MM.1S (cell line): ENCODE measurements around the gene CXCL12.

Experiments used
- DNase-seq: peaks from one replicate; pipeline ENCODE4 v3.0.0-alpha.2; 2015
- H2AFZ ChIP-seq: fragments of 300-600 bp; sonication (generic); 2 replicates; pipeline ENCODE4 v1.6.0; 2016; ENCODE audit warnings: antibody characterized with exemption, low read length
- H3F3A ChIP-seq: fragments of 300-600 bp; sonication (generic); 2 replicates; pipeline ENCODE4 v1.6.1; 2016; ENCODE audit warnings: mild to moderate bottlenecking, antibody characterized with exemption, low read length, moderate library complexity, mixed read lengths; ENCODE audit not compliant: insufficient read depth
- H3K27ac ChIP-seq: fragments of 300-600 bp; sonication (generic); 2 replicates; pipeline ENCODE4 v1.5.1; 2016; ENCODE audit warnings: mild to moderate bottlenecking, low read length
- H3K27me3 ChIP-seq: fragments of 300-600 bp; sonication (generic); replicated peaks from 2 replicates; pipeline ENCODE4 v1.6.0; 2016; ENCODE audit warnings: low read length; ENCODE audit not compliant: insufficient read depth
- H3K36me3 ChIP-seq: fragments of 300-600 bp; sonication (generic); replicated peaks from 2 replicates; pipeline ENCODE4 v1.6.1; 2016; ENCODE audit warnings: mild to moderate bottlenecking, low read length, mixed read lengths; ENCODE audit not compliant: insufficient read depth
- H3K4me1 ChIP-seq: fragments of 300-600 bp; sonication (generic); 2 replicates; pipeline ENCODE4 v1.6.1; 2016; ENCODE audit warnings: low read length, mixed read lengths
- H3K4me2 ChIP-seq: fragments of 300-600 bp; sonication (generic); 2 replicates; pipeline ENCODE4 v1.6.0; 2016; ENCODE audit warnings: low read depth, low read length
- H3K4me3 ChIP-seq: fragments of 300-600 bp; sonication (generic); 2 replicates; pipeline ENCODE4 v1.5.1; 2016; ENCODE audit warnings: low read length, mixed read lengths
- H3K79me2 ChIP-seq: fragments of 300-600 bp; sonication (generic); 2 replicates; pipeline ENCODE4 v1.6.1; 2016; ENCODE audit warnings: mixed run types, low read length, mixed read lengths
- H3K9ac ChIP-seq: fragments of 300-600 bp; sonication (generic); 2 replicates; pipeline ENCODE4 v1.6.1; 2016; ENCODE audit warnings: low read length, mixed read lengths
- H3K9me2 ChIP-seq: fragments of 300-600 bp; sonication (generic); replicated peaks from 2 replicates; pipeline ENCODE4 v1.6.1; 2016; ENCODE audit warnings: mild to moderate bottlenecking, low read length, mixed read lengths; ENCODE audit not compliant: insufficient read depth
- H3K9me3 ChIP-seq: fragments of 300-600 bp; sonication (generic); replicated peaks from 2 replicates; pipeline ENCODE4 v1.6.1; 2016; ENCODE audit warnings: mild to moderate bottlenecking, low read length, mixed read lengths; ENCODE audit not compliant: insufficient read depth
- H4K20me1 ChIP-seq: fragments of 300-600 bp; sonication (generic); 2 replicates; pipeline ENCODE4 v1.6.1; 2016; ENCODE audit warnings: mild to moderate bottlenecking, low read length, moderate library complexity, mixed read lengths; ENCODE audit not compliant: insufficient read depth
- CTCF ChIP-seq: fragments of 300-600 bp; sonication (generic); IDR thresholded peaks from 2 replicates; pipeline ENCODE4 v1.5.1; 2016; ENCODE audit warnings: antibody characterized with exemption, low read length, mixed read lengths
- EZH2 ChIP-seq: fragments of 300-600 bp; sonication (generic); optimal IDR thresholded peaks from 2 replicates; pipeline ENCODE3; 2017; ENCODE audit warnings: low read depth, mild to moderate bottlenecking, antibody characterized with exemption, low read length, mixed read lengths
- EZH2phosphoT487 ChIP-seq: fragments of 300-600 bp; sonication (generic); IDR thresholded peaks from 2 replicates; pipeline ENCODE4 v1.6.1; 2018; ENCODE audit warnings: antibody characterized with exemption, low read length

Gene CXCL12

GRCh38 chr10:44378626-44379025, 6.3 kb downstream of the CXCL12 start:
- H4K20me1 ChIP-seq, result no peaks in the 10 kb centered on the region
- no peaks in the 10 kb centered on the region for H3F3A ChIP-seq
- no peak overlapping the region for H3K9ac ChIP-seq
- no peak overlapping the region for H3K27ac ChIP-seq
- DNase-seq, result no peak
- no peaks in the 10 kb centered on the region for H3K79me2 ChIP-seq
- no peak overlapping the region for H2AFZ ChIP-seq
- H3K9me3 ChIP-seq, result no peaks in the 10 kb centered on the region
- no peaks in the 10 kb centered on the region for H3K9me2 ChIP-seq
- no peaks in the 10 kb centered on the region for H3K36me3 ChIP-seq
- no peak overlapping the region for H3K4me3 ChIP-seq
- no peaks in the 10 kb centered on the region for H3K4me1 ChIP-seq
- TF ChIP-seq EZH2phosphoT487 (no peak), EZH2 (no peak), CTCF (no peak)
- H3K4me2 ChIP-seq, result no peak overlapping the region
- H3K27me3 ChIP-seq, result no peaks in the 10 kb centered on the region

GRCh38 chr10:44377651-44378310, 7.1 kb downstream of the CXCL12 start:
- no peak overlapping the region for H3K4me2 ChIP-seq
- no peaks in the 10 kb centered on the region for H4K20me1 ChIP-seq
- H3K4me1 ChIP-seq, result no peaks in the 10 kb centered on the region
- no peak overlapping the region for H3K27ac ChIP-seq
- H3K27me3 ChIP-seq, result no peaks in the 10 kb centered on the region
- H3K9me3 ChIP-seq, result no peaks in the 10 kb centered on the region
- H2AFZ ChIP-seq, result no peak overlapping the region
- no peaks in the 10 kb centered on the region for H3K79me2 ChIP-seq
- no peaks in the 10 kb centered on the region for H3K9me2 ChIP-seq
- no peak for TF ChIP-seq EZH2
- no peak for TF ChIP-seq CTCF
- no peak for TF ChIP-seq EZH2phosphoT487
- DNase-seq, result no peak
- H3K4me3 ChIP-seq, result no peak overlapping the region
- H3K9ac ChIP-seq, result no peak overlapping the region
- no peaks in the 10 kb centered on the region for H3F3A ChIP-seq
- no peaks in the 10 kb centered on the region for H3K36me3 ChIP-seq

GRCh38 chr10:44376472-44377099, 8.3 kb downstream of the CXCL12 start:
- no peaks in the 10 kb centered on the region for H3K79me2 ChIP-seq
- H3K9me3 ChIP-seq, result no peaks in the 10 kb centered on the region
- H3K27me3 ChIP-seq, result no peaks in the 10 kb centered on the region
- no peak overlapping the region for H3K4me3 ChIP-seq
- no peaks in the 10 kb centered on the region for H3F3A ChIP-seq
- H3K4me1 ChIP-seq, result no peaks in the 10 kb centered on the region
- TF ChIP-seq EZH2 (no peak), EZH2phosphoT487 (no peak), CTCF (no peak)
- H3K27ac ChIP-seq, result no peak overlapping the region
- no peak overlapping the region for H2AFZ ChIP-seq
- H3K4me2 ChIP-seq, result no peak overlapping the region
- no peak overlapping the region for H3K9ac ChIP-seq
- no peaks in the 10 kb centered on the region for H3K36me3 ChIP-seq
- no peak for DNase-seq
- no peaks in the 10 kb centered on the region for H3K9me2 ChIP-seq
- no peaks in the 10 kb centered on the region for H4K20me1 ChIP-seq
